A549 treated with CORT108297 at 1 μM for 4 hours (cell line): ENCODE results near the gene INTS2. TPM values are rescaled to one million over a fixed set of nuclear protein-coding genes. Genes with fewer than 3 reads are reported as not detected.

ENCODE experiments used
- total RNA-seq: library from RNA; stranded (reverse); fragments of 200-300 nt; extraction: Qiagen RNA extraction; gene quantifications from 5 replicates; pipeline ENCODE4 v1.2.3, GENCODE V29; 2022

INTS2 gene, protein sequence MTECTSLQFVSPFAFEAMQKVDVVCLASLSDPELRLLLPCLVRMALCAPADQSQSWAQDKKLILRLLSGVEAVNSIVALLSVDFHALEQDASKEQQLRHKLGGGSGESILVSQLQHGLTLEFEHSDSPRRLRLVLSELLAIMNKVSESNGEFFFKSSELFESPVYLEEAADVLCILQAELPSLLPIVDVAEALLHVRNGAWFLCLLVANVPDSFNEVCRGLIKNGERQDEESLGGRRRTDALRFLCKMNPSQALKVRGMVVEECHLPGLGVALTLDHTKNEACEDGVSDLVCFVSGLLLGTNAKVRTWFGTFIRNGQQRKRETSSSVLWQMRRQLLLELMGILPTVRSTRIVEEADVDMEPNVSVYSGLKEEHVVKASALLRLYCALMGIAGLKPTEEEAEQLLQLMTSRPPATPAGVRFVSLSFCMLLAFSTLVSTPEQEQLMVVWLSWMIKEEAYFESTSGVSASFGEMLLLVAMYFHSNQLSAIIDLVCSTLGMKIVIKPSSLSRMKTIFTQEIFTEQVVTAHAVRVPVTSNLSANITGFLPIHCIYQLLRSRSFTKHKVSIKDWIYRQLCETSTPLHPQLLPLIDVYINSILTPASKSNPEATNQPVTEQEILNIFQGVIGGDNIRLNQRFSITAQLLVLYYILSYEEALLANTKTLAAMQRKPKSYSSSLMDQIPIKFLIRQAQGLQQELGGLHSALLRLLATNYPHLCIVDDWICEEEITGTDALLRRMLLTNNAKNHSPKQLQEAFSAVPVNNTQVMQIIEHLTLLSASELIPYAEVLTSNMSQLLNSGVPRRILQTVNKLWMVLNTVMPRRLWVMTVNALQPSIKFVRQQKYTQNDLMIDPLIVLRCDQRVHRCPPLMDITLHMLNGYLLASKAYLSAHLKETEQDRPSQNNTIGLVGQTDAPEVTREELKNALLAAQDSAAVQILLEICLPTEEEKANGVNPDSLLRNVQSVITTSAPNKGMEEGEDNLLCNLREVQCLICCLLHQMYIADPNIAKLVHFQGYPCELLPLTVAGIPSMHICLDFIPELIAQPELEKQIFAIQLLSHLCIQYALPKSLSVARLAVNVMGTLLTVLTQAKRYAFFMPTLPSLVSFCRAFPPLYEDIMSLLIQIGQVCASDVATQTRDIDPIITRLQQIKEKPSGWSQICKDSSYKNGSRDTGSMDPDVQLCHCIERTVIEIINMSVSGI
- total RNA-seq = 10.3 to 14.1 TPM (median 13.1 TPM) in 5 replicates

DNA sequence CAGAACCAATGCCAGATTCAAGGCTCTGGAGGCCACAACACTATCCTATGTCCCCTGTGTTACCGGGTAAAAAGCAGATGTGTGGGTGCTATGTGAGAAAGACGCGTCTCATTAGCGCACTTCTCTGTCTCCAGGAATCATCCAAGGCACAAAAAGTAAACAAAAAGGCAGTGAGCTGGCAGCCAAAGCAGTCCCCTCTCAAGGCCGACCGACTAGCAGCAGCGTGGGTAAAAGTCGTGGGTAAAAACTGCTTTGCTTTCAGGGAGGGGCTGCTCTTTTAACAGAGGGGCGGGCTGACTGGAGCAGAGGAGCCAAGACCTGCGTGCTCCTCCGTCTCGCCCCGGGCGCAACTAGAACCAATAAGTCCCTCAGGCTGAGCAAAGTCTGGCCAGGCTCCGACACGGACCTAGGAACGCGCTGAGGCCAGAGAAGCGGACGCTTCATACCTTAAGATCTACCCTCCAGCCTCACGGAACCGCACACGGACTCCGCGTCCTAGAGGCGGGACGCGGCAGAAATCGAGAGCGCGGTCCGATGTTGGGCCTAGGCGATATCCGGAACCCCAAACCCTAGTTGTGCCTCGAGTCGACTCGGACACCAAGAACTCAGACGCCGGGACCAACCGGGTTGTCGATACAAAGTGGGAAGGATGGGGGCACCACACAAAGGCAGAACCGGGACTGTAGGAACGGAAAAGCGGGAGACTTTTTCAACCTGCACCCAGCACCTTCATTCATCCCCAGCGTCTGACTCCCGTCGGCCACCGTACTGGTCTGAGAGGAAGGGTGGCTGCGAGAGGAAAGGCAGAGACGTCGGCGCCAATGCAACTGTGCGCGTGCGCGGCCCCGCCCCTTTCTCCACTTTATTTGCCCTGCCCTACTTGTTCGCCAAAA is at the start of gene INTS2:
Gene INTS2, minus strand, starts transcription at position 775 of the 893 bp plus-strand sequence. CDS start 1,338 bp downstream, outside the sequence.

DNA sequence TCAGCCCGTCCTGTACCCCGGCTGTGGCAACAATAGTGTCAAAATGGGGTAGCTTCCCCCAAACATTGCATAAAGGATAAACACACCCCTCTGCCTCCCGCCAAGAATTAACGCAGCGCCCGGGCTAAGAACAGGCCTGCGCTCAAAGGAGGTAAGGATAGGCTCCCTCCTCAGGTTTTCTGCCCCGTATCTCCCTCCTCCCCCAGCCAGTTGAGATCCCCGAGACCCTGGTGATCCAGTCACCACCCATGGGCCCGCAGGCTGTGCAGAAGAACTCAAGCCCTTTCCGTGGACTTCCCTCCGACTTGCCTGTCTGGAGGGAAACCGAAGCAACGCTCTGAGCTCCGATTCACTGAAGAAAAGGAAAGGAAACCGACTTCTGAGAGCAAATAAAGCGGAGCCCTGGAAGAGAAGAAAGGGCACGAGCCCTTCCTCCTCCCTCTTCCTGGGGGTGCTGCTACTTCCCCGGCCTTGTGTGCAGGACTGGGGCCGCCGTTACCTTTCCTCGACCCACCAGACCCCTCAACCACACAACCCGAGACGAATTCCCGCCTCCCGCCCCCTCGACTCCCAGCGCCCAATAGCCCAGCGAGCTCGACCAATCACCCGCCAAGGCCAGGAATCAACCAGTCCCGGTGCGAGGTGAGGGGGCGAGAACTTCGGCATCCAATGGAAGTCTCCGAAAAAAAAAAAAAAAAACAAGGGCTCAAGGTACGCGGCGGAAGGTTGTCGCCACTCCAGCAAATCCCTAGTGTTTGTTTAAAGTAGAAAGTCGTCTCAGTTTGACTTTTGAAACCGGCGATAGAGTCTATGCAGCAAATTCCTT is 64.6 kb downstream of the INTS2 start, which contains the start of gene BRIP1:
Gene BRIP1, minus strand, starts transcription at position 554 of the 826 bp plus-strand sequence. CDS start 1,989 bp downstream, outside the sequence.

Other genes starting within 250 kb of the INTS2 start
- gene BRIP1, start 64.5 kb downstream of the INTS2 start, total RNA-seq = 3.1 to 4.8 TPM (median 4.3 TPM) in 5 replicates
- gene MED13, start 137.3 kb upstream of the INTS2 start, total RNA-seq = 15.3 to 24.7 TPM (median 19.6 TPM) in 5 replicates